CD4-positive, alpha-beta T cell treated with Interleukin-6 for 4 hours (primary cell): ENCODE data around the gene LRRC43.
A peak's percentile ranks its signal among the peaks of the same experiment; 100 is the strongest.
"Not testable (repeated sequence)": the region's sequence is repeated elsewhere in the genome, so short reads cannot be mapped to it uniquely, and the experiment has no call there.

Source experiments
- DNase-seq: peaks from one replicate; pipeline ENCODE4 v3.0.0-alpha.2; 2020; ENCODE audit warnings: mixed read lengths

The LRRC43 gene

GRCh38 chr12:122158700-122159285 is 24.1 kb upstream of the LRRC43 start:
- DNase-seq = no peak

- DNase-seq = no peak
Measured at GRCh38 chr12:122159882-122160281, 23.0 kb upstream of the LRRC43 start.

- no peak for DNase-seq
Measured at GRCh38 chr12:122160761-122161160, 22.2 kb upstream of the LRRC43 start.

GRCh38 chr12:122161682-122162081 is 21.2 kb upstream of the LRRC43 start:
- no peak for DNase-seq

GRCh38 chr12:122162976-122163375 is 19.9 kb upstream of the LRRC43 start:
- DNase-seq = no peak

- no peak for DNase-seq
Measured at GRCh38 chr12:122166422-122167349, 16.2 kb upstream of the LRRC43 start.

- no peak for DNase-seq
Measured at GRCh38 chr12:122167356-122167925, 15.5 kb upstream of the LRRC43 start.

GRCh38 chr12:122168492-122168891 is 14.4 kb upstream of the LRRC43 start:
- DNase-seq = no peak

GRCh38 chr12:122171399-122171798 is 11.5 kb upstream of the LRRC43 start:
- DNase-seq = no peak

GRCh38 chr12:122172262-122172939 is 10.5 kb upstream of the LRRC43 start:
- DNase-seq = no peak

GRCh38 chr12:122174155-122174845 is 8.6 kb upstream of the LRRC43 start, which contains the start of gene IL31:
TSS of gene IL31 (minus strand) at chr12:122174221. CDS start at chr12:122174172, 49 bp downstream.
- no peak for DNase-seq

GRCh38 chr12:122176473-122176872 is 6.5 kb upstream of the LRRC43 start:
- not testable (repeated sequence) for DNase-seq

GRCh38 chr12:122183588-122183940 is 641 bp downstream of the LRRC43 start:
- no peak for DNase-seq

- DNase-seq = no peak
Measured at GRCh38 chr12:122184517-122184916, 1.6 kb downstream of the LRRC43 start.

- no peak for DNase-seq
Measured at GRCh38 chr12:122185079-122185478, 2.2 kb downstream of the LRRC43 start.

- DNase-seq = no peak
Measured at GRCh38 chr12:122185494-122186082, 2.7 kb downstream of the LRRC43 start.

- DNase-seq = no peak
Measured at GRCh38 chr12:122187466-122187865, 4.5 kb downstream of the LRRC43 start.

- no peak for DNase-seq
Measured at GRCh38 chr12:122189626-122190475, 6.9 kb downstream of the LRRC43 start.

GRCh38 chr12:122190842-122191668 is 8.1 kb downstream of the LRRC43 start:
- peak; percentile 68 for DNase-seq

- DNase-seq = no peak
Measured at GRCh38 chr12:122192441-122192840, 9.5 kb downstream of the LRRC43 start.
